HCT116 (cell line): ENCODE measurements around the gene OR52A5. TPM values are rescaled to one million over a fixed set of nuclear protein-coding genes. Genes with fewer than 3 reads are reported as not detected.

Source experiments
- ATAC-seq: fragments of 200-7000 bp; cut with Tn5 transposase; 2 replicates; pipeline ENCODE4 v1.9.1; 2020; ENCODE audit warnings: mild to moderate bottlenecking, moderate library complexity
- BruUV-seq: library from RNA; stranded (reverse); fragments of 400-500 nt; replicated peaks from 2 replicates; lab custom pipeline; 2021; lab: Mats Ljungman, UMichigan
- CTCF ChIA-PET: fragments of 300-600 bp; sonication (Branson Sonifier 250); formaldehyde crosslinking; loops from one replicate; lab custom pipeline; 2021; ENCODE audit warnings: antibody characterized with exemption; lab: Charles Lee
- POLR2A ChIA-PET: fragments of 300-600, 350-600 bp; sonication (Branson Sonifier 250); formaldehyde crosslinking; loops from one replicate; lab custom pipeline; 2021; ENCODE audit warnings: antibody characterized with exemption; lab: Charles Lee
- RAD21 ChIA-PET, 2 experiments: fragments of 300-600 bp; sonication (Branson Sonifier 250); formaldehyde crosslinking; loops; one replicate each; lab custom pipeline; 2023; ENCODE audit warnings: low total read pairs in 2 of 2; ENCODE audit not compliant: uncharacterized antibody in 2 of 2, unreplicated experiment in 2 of 2, low non-redundant PET in 1 of 2; lab: Charles Lee
- DNase-seq: peaks from one replicate; pipeline ENCODE4 v3.0.0-alpha.2; 2010; ENCODE audit warnings: low read depth, low spot score
- H2AFZ ChIP-seq: fragments of 200-600 bp; shearing (Covaris generic), sonication (generic); 2 replicates; pipeline ENCODE4 v1.6.1; 2017; ENCODE audit warnings: low read depth, mixed run types, mixed read lengths, antibody characterized with exemption, low read length; ENCODE audit not compliant: poor library complexity, severe bottlenecking
- H3K27ac ChIP-seq: 2 replicates; pipeline ENCODE4 v1.5.1; 2012; ENCODE audit warnings: low read depth, low read length
- H3K27me3 ChIP-seq: fragments of 200-600 bp; sonication (generic); 2 replicates; pipeline ENCODE4 v1.6.1; 2016; ENCODE audit warnings: mixed run types, low read length, mixed read lengths; ENCODE audit not compliant: insufficient read depth
- H3K36me3 ChIP-seq, 2 experiments: fragments of 200-500 bp in 1 of 2; fragments of 200-600 bp in 1 of 2; sonication (Bioruptor generic) in 1 of 2; sonication (generic) in 1 of 2; 2 replicates each; pipeline versions ENCODE4 v1.5.1 to v1.6.1; 2014 to 2016; ENCODE audit warnings: low read length in 2 of 2, inconsistent platforms in 1 of 2, mixed read lengths in 1 of 2, mixed run types in 1 of 2; ENCODE audit not compliant: insufficient read depth in 2 of 2, control insufficient read depth in 1 of 2
- H3K4me1 ChIP-seq, 2 experiments: fragments of 200-600 bp in 1 of 2; sonication (generic) in 1 of 2; 2 replicates each; pipeline versions ENCODE4 v1.5.1 to v1.6.1; 2012 to 2017; ENCODE audit warnings: low read length in 2 of 2, inconsistent platforms in 1 of 2, mild to moderate bottlenecking in 1 of 2, mixed read lengths in 1 of 2, mixed run types in 1 of 2, moderate library complexity in 1 of 2; ENCODE audit not compliant: insufficient read depth in 2 of 2, control insufficient read depth in 1 of 2
- H3K4me2 ChIP-seq: fragments of 200-600 bp; sonication (generic); 2 replicates; pipeline ENCODE4 v1.6.1; 2017; ENCODE audit warnings: mixed run types, low read length, mixed read lengths
- H3K4me3 ChIP-seq, 2 experiments: fragments of 200-600 bp in 1 of 2; sonication (generic) in 1 of 2; replicated peaks in 1 of 2; 2 replicates each; pipeline ENCODE4 v1.5.1; 2011 to 2016; ENCODE audit warnings: low read length in 2 of 2, control low read depth in 1 of 2, low read depth in 1 of 2, mild to moderate bottlenecking in 1 of 2, mixed read lengths in 1 of 2, mixed run types in 1 of 2
- H3K79me2 ChIP-seq: fragments of 200-600 bp; sonication (generic); 2 replicates; pipeline ENCODE4 v1.6.1; 2017; ENCODE audit warnings: mild to moderate bottlenecking, mixed run types, low read length, moderate library complexity, mixed read lengths; ENCODE audit not compliant: insufficient read depth
- H3K9ac ChIP-seq: fragments of 200-600 bp; sonication (generic); 2 replicates; pipeline ENCODE4 v1.6.1; 2016; ENCODE audit warnings: low read length, mixed read lengths
- H3K9me2 ChIP-seq: fragments of 200-600 bp; sonication (generic), shearing (Covaris generic); 2 replicates; pipeline ENCODE4 v1.6.1; 2017; ENCODE audit warnings: mixed run types, mild to moderate bottlenecking, moderate library complexity; ENCODE audit not compliant: insufficient read depth
- H3K9me3 ChIP-seq, 2 experiments: fragments of 200-500 bp in 1 of 2; fragments of 200-600 bp in 1 of 2; sonication (Bioruptor generic) in 1 of 2; sonication (generic) in 1 of 2; 2 replicates each; pipeline ENCODE4 v1.6.1; 2014 to 2017; ENCODE audit warnings: low read length in 2 of 2, mixed read lengths in 2 of 2, inconsistent platforms in 1 of 2, low read depth in 1 of 2, mild to moderate bottlenecking in 1 of 2, mixed run types in 1 of 2, moderate library complexity in 1 of 2; ENCODE audit not compliant: control insufficient read depth in 1 of 2, insufficient read depth in 1 of 2
- H4K20me1 ChIP-seq: fragments of 200-600 bp; sonication (generic), shearing (Covaris generic); 2 replicates; pipeline ENCODE4 v1.6.1; 2017; ENCODE audit warnings: mixed run types, mild to moderate bottlenecking, moderate library complexity; ENCODE audit not compliant: insufficient read depth
- CEBPB ChIP-seq: IDR thresholded peaks from 2 replicates; pipeline ENCODE4 v1.6.1; 2012; ENCODE audit warnings: low read depth
- EGR1 ChIP-seq: IDR thresholded peaks from 2 replicates; pipeline ENCODE4 v1.6.1; 2012; ENCODE audit warnings: low read depth
- EZH2 ChIP-seq: fragments of 200-600 bp; sonication (generic); IDR thresholded peaks from 2 replicates; pipeline ENCODE4 v1.6.1; 2017; ENCODE audit warnings: antibody characterized with exemption, mixed run types
- EZH2phosphoT487 ChIP-seq: fragments of 200-600 bp; IDR thresholded peaks from 2 replicates; pipeline ENCODE4 v1.6.1; 2018; ENCODE audit warnings: antibody characterized with exemption, borderline replicate concordance
- RAD21 ChIP-seq: IDR thresholded peaks from 2 replicates; pipeline ENCODE4 v1.6.1; 2012; ENCODE audit warnings: low read depth, mild to moderate bottlenecking
- SRF ChIP-seq: IDR thresholded peaks from 2 replicates; pipeline ENCODE4 v1.6.1; 2012; ENCODE audit warnings: low read depth
- TCF7L2 ChIP-seq: IDR thresholded peaks from 2 replicates; pipeline ENCODE4 v1.7.0; 2011; ENCODE audit warnings: borderline replicate concordance, inconsistent platforms; ENCODE audit not compliant: insufficient read depth, insufficient read length; ENCODE audit errors: extremely low read depth
- YY1 ChIP-seq: IDR thresholded peaks from 2 replicates; pipeline ENCODE4 v1.6.1; 2011; ENCODE audit warnings: low read length, low read depth, moderate library complexity, mild to moderate bottlenecking; ENCODE audit not compliant: insufficient replicate concordance; ENCODE audit errors: extremely low read depth
- ZNF274 ChIP-seq: fragments of 200-500 bp; sonication (Bioruptor generic); IDR thresholded peaks from 2 replicates; pipeline ENCODE4 v1.6.1; 2014; ENCODE audit warnings: mild to moderate bottlenecking, low read depth, low read length, inconsistent platforms
- intact Hi-C: fragments of 100-400 bp; cut with micrococcal nuclease; formaldehyde crosslinking; loops from 2 replicates; pipeline ENCODE4 v1.10.0; 2022
- total RNA-seq: library from RNA; stranded (reverse); gene quantifications from one replicate; pipeline ENCODE4 v1.2.1, GENCODE V29; 2021; ENCODE audit not compliant: unreplicated experiment
- TF ChIP-seq, protein P1 (sequence below): IDR thresholded peaks from 2 replicates; pipeline ENCODE4 v1.6.1; 2011; ENCODE audit warnings: mild to moderate bottlenecking, low read length, moderate library complexity; ENCODE audit not compliant: insufficient replicate concordance; ENCODE audit errors: extremely low read depth
- TF ChIP-seq, protein P2 (sequence below), 3 experiments: fragments of 200-600 bp in 1 of 3; sonication (generic) in 1 of 3; IDR thresholded peaks in 2 of 3; conservative IDR thresholded peaks in 1 of 3; 2 replicates each; pipeline ENCODE4 v1.5.1; 2012 to 2017; ENCODE audit warnings: low read depth in 2 of 3, low read length in 2 of 3, antibody characterized with exemption in 1 of 3, borderline replicate concordance in 1 of 3, control low read depth in 1 of 3, mild to moderate bottlenecking in 1 of 3, mixed read lengths in 1 of 3, mixed run types in 1 of 3, moderate library complexity in 1 of 3; ENCODE audit not compliant: insufficient read depth in 1 of 3
- TF ChIP-seq, protein P3 (sequence below): IDR thresholded peaks from 2 replicates; pipeline ENCODE4 v1.6.1; 2012

OR52A5 gene
- total RNA-seq, 1 experiment from 2014 or later: not detected

DNA sequence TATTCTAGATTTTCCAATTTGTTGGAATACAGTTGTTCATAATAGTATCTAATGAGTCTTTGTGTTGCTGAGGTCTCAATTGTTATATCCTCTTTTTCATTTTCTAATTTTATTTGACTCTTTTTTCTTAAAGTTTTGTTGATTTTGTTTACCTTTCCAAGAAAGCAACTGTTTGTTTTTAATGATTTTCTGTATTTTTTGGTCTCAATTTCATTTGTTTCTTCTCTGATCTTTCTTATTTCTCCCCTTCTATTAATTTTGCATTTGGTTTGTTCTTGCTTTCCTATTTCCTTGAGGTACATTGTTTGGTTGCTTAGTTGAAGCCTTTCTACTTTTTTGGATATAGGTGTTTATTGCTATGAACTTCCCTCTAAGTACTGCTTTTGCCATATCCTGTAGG, 21.6 kb upstream of the OR52A5 start:
- no peak overlapping the region for H3K27ac ChIP-seq
- BruUV-seq: no TSS peak
- no peaks in the 10 kb centered on the region for H3K9me3 ChIP-seq
- no peak overlapping the region for H3K4me2 ChIP-seq
- H4K20me1 ChIP-seq: no peaks in the 10 kb centered on the region
- ATAC-seq (no peak), DNase-seq (no peak)
- TF ChIP-seq EZH2phosphoT487 (no peak), YY1 (no peak), SRF (no peak), EGR1 (no peak), TCF7L2 (no peak), ZNF274 (no peak), RAD21 (no peak), CEBPB (no peak), EZH2 (no peak)
- TF ChIP-seq, protein P1, sequence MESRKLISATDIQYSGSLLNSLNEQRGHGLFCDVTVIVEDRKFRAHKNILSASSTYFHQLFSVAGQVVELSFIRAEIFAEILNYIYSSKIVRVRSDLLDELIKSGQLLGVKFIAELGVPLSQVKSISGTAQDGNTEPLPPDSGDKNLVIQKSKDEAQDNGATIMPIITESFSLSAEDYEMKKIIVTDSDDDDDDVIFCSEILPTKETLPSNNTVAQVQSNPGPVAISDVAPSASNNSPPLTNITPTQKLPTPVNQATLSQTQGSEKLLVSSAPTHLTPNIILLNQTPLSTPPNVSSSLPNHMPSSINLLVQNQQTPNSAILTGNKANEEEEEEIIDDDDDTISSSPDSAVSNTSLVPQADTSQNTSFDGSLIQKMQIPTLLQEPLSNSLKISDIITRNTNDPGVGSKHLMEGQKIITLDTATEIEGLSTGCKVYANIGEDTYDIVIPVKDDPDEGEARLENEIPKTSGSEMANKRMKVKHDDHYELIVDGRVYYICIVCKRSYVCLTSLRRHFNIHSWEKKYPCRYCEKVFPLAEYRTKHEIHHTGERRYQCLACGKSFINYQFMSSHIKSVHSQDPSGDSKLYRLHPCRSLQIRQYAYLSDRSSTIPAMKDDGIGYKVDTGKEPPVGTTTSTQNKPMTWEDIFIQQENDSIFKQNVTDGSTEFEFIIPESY: no peak
- TF ChIP-seq, protein P2, sequence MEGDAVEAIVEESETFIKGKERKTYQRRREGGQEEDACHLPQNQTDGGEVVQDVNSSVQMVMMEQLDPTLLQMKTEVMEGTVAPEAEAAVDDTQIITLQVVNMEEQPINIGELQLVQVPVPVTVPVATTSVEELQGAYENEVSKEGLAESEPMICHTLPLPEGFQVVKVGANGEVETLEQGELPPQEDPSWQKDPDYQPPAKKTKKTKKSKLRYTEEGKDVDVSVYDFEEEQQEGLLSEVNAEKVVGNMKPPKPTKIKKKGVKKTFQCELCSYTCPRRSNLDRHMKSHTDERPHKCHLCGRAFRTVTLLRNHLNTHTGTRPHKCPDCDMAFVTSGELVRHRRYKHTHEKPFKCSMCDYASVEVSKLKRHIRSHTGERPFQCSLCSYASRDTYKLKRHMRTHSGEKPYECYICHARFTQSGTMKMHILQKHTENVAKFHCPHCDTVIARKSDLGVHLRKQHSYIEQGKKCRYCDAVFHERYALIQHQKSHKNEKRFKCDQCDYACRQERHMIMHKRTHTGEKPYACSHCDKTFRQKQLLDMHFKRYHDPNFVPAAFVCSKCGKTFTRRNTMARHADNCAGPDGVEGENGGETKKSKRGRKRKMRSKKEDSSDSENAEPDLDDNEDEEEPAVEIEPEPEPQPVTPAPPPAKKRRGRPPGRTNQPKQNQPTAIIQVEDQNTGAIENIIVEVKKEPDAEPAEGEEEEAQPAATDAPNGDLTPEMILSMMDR (IDR thresholded peaks at IDR 0.05 in 2 of 3, conservative IDR thresholded peaks at IDR 0.05 in 1 of 3; ENCODE audit: borderline replicate concordance in 1 of 3, insufficient read depth in 1 of 3, low read depth in 2 of 3, low read length in 2 of 3): no peak
- TF ChIP-seq, protein P3, sequence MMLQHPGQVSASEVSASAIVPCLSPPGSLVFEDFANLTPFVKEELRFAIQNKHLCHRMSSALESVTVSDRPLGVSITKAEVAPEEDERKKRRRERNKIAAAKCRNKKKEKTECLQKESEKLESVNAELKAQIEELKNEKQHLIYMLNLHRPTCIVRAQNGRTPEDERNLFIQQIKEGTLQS: no peak
- ChIA-PET CTCF (no interaction called here), RAD21 (no interaction called here), POLR2A (no interaction called here)
- H3K27me3 ChIP-seq: peaks cover 33% of the 10 kb centered on the region
- no peak overlapping the region for H3K9ac ChIP-seq
- no peaks in the 10 kb centered on the region for H3K79me2 ChIP-seq
- H3K4me1 ChIP-seq: no peaks in the 10 kb centered on the region
- intact Hi-C loops: no loop called here
- no peak overlapping the region for H3K4me3 ChIP-seq
- H2AFZ ChIP-seq: no peak overlapping the region
- no peaks in the 10 kb centered on the region for H3K9me2 ChIP-seq
- H3K36me3 ChIP-seq: no peaks in the 10 kb centered on the region
